SK-N-SH (cell line): ENCODE measurements around the gene NDUFAF5. TPM values are rescaled to one million over a fixed set of nuclear protein-coding genes. Genes with fewer than 3 reads are reported as not detected.

Source experiments
- CTCF ChIA-PET: fragments of 300-600, 350-600 bp; formaldehyde crosslinking; extraction: SDS; loops from one replicate; lab custom pipeline; 2021; lab: Yijun Ruan, JAX
- POLR2A ChIA-PET: fragments of 350-600 bp; sonication (Branson Sonifier 250); formaldehyde crosslinking; extraction: SDS; loops from one replicate; lab custom pipeline; 2020; ENCODE audit warnings: antibody characterized with exemption, inconsistent platforms; lab: Yijun Ruan, JAX
- DNase-seq: peaks from one replicate; pipeline ENCODE4 v3.0.0; 2012
- H2AFZ ChIP-seq: fragments of 200-600 bp; sonication (generic); 2 replicates; pipeline ENCODE4 v1.8.1; 2016; ENCODE audit warnings: antibody characterized with exemption, mild to moderate bottlenecking, low read depth
- H3F3A ChIP-seq: fragments of 200-600 bp; sonication (generic); replicated peaks from 2 replicates; pipeline ENCODE3; 2016; ENCODE audit warnings: antibody characterized with exemption, mild to moderate bottlenecking; ENCODE audit not compliant: insufficient read depth
- H3K27ac ChIP-seq, 2 experiments: fragments of 200-500 bp in 1 of 2; fragments of 200-600 bp in 1 of 2; sonication (Bioruptor generic) in 1 of 2; sonication (generic), shearing (Covaris generic) in 1 of 2; 2 replicates each; pipeline versions ENCODE4 v1.5.1 to v1.6.1; 2014 to 2016; ENCODE audit warnings: low read depth in 2 of 2, inconsistent platforms in 1 of 2, low read length in 1 of 2, mild to moderate bottlenecking in 1 of 2, mixed read lengths in 1 of 2
- H3K27me3 ChIP-seq: fragments of 200-600 bp; sonication (generic), shearing (Covaris generic); 2 replicates; pipeline ENCODE4 v1.6.1; 2016; ENCODE audit warnings: mixed run types; ENCODE audit not compliant: insufficient read depth
- H3K36me3 ChIP-seq, 2 experiments: fragments of 200-500 bp in 1 of 2; fragments of 200-600 bp in 1 of 2; sonication (Bioruptor generic) in 1 of 2; sonication (generic) in 1 of 2; replicated peaks in 1 of 2; 2 replicates each; pipeline versions ENCODE3 to v1.5.1; 2014 to 2016; ENCODE audit warnings: low read length in 1 of 2, mild to moderate bottlenecking in 1 of 2; ENCODE audit not compliant: insufficient read depth in 2 of 2, control insufficient read depth in 1 of 2
- H3K4me1 ChIP-seq, 2 experiments: fragments of 200-500 bp in 1 of 2; fragments of 200-600 bp in 1 of 2; sonication (Bioruptor generic) in 1 of 2; sonication (generic), shearing (Covaris generic) in 1 of 2; 2 replicates each; pipeline versions ENCODE4 v1.5.1 to v1.6.1; 2014 to 2016; ENCODE audit warnings: low read depth in 1 of 2, low read length in 1 of 2, mixed run types in 1 of 2; ENCODE audit not compliant: insufficient read depth in 2 of 2, control insufficient read depth in 1 of 2
- H3K4me2 ChIP-seq: fragments of 200-600 bp; sonication (generic), shearing (Covaris generic); 2 replicates; pipeline ENCODE4 v1.6.1; 2017; ENCODE audit warnings: mixed run types
- H3K4me3 ChIP-seq, 2 experiments: fragments of 200-500 bp in 1 of 2; fragments of 200-600 bp in 1 of 2; sonication (Bioruptor generic) in 1 of 2; sonication (generic), shearing (Covaris generic) in 1 of 2; 2 replicates each; pipeline versions ENCODE4 v1.5.1 to v1.8.1; 2014 to 2016; ENCODE audit warnings: low read depth in 2 of 2, inconsistent platforms in 1 of 2, low read length in 1 of 2, mild to moderate bottlenecking in 1 of 2, mixed read lengths in 1 of 2, moderate library complexity in 1 of 2
- H3K79me2 ChIP-seq: fragments of 200-600 bp; sonication (generic); 2 replicates; pipeline ENCODE4 v1.8.1; 2017; ENCODE audit warnings: mild to moderate bottlenecking; ENCODE audit not compliant: insufficient read depth
- H3K9ac ChIP-seq: fragments of 200-600 bp; sonication (generic); 2 replicates; pipeline ENCODE4 v1.6.1; 2017; ENCODE audit warnings: mixed run types
- H3K9me2 ChIP-seq: fragments of 200-600 bp; sonication (generic); 2 replicates; pipeline ENCODE4 v1.6.1; 2017; ENCODE audit warnings: mixed run types
- H3K9me3 ChIP-seq: fragments of 200-600 bp; sonication (generic); 2 replicates; pipeline ENCODE4 v1.6.1; 2017; ENCODE audit warnings: mixed run types, mild to moderate bottlenecking, moderate library complexity
- H4K20me1 ChIP-seq: fragments of 200-600 bp; sonication (generic); 2 replicates; pipeline ENCODE4 v1.6.1; 2017; ENCODE audit warnings: mild to moderate bottlenecking, mixed run types; ENCODE audit not compliant: insufficient read depth
- CHD2 ChIP-seq: fragments of 150-350 bp; IDR thresholded peaks from 2 replicates; pipeline ENCODE4 v1.6.1; 2018; ENCODE audit warnings: low read length; ENCODE audit not compliant: partially characterized antibody
- CTCF ChIP-seq: fragments of 200-600 bp; sonication (generic); IDR thresholded peaks from 2 replicates; pipeline ENCODE4 v1.6.1; 2017; ENCODE audit warnings: antibody characterized with exemption, mild to moderate bottlenecking, moderate library complexity
- ELF1 ChIP-seq: IDR thresholded peaks from 2 replicates; pipeline ENCODE4 v1.4.0; 2012
- EP300 ChIP-seq, 2 experiments: IDR thresholded peaks; 2 replicates each; pipeline versions ENCODE4 v1.4.0 to v1.6.1; 2012; ENCODE audit warnings: borderline replicate concordance in 1 of 2, low read depth in 1 of 2, low read length in 1 of 2
- FOXJ3 ChIP-seq: sonication (generic); formaldehyde crosslinking; IDR thresholded peaks from 2 replicates; pipeline ENCODE4 v1.5.1; 2020; ENCODE audit warnings: mild to moderate bottlenecking, missing genetic modification reagents
- FOXM1 ChIP-seq: IDR thresholded peaks from 2 replicates; pipeline ENCODE4 v1.4.0; 2012; ENCODE audit warnings: low read depth, mild to moderate bottlenecking
- GABPA ChIP-seq: IDR thresholded peaks from 2 replicates; pipeline ENCODE4 v1.4.0; 2012; ENCODE audit warnings: low read depth, mild to moderate bottlenecking
- JUND ChIP-seq: IDR thresholded peaks from 2 replicates; pipeline ENCODE4 v1.4.0; 2012
- MEF2A ChIP-seq: IDR thresholded peaks from 2 replicates; pipeline ENCODE4 v1.4.0; 2012; ENCODE audit warnings: low read depth, borderline replicate concordance
- NFIC ChIP-seq: IDR thresholded peaks from 2 replicates; pipeline ENCODE4 v1.4.0; 2012; ENCODE audit warnings: borderline replicate concordance
- NRF1 ChIP-seq: IDR thresholded peaks from 2 replicates; pipeline ENCODE4 v1.6.1; 2012; ENCODE audit warnings: low read depth, mild to moderate bottlenecking, low read length
- POLR2AphosphoS5 ChIP-seq: IDR thresholded peaks from 2 replicates; pipeline ENCODE4 v1.6.1; 2012; ENCODE audit warnings: low read depth, low read length
- RAD21 ChIP-seq: IDR thresholded peaks from 2 replicates; pipeline ENCODE4 v1.6.1; 2012; ENCODE audit warnings: mild to moderate bottlenecking, low read length
- RCOR1 ChIP-seq: fragments of 150-350 bp; IDR thresholded peaks from 2 replicates; pipeline ENCODE4 v1.6.1; 2017; ENCODE audit warnings: antibody characterized with exemption, low read length
- RFX5 ChIP-seq: IDR thresholded peaks from 2 replicates; pipeline ENCODE4 v1.6.1; 2012; ENCODE audit warnings: mild to moderate bottlenecking, improper control_type of control experiment, low read length
- RXRA ChIP-seq: IDR thresholded peaks from 2 replicates; pipeline ENCODE4 v1.4.0; 2012; ENCODE audit warnings: low read depth, mild to moderate bottlenecking, borderline replicate concordance
- TAF1 ChIP-seq: IDR thresholded peaks from 2 replicates; pipeline ENCODE4 v1.6.1; 2012; ENCODE audit warnings: low read depth, mild to moderate bottlenecking, low read length, moderate library complexity, borderline replicate concordance
- TCF12 ChIP-seq: IDR thresholded peaks from 2 replicates; pipeline ENCODE4 v1.4.0; 2012
- ZBTB33 ChIP-seq: IDR thresholded peaks from 2 replicates; pipeline ENCODE4 v1.4.0; 2012; ENCODE audit warnings: low read depth, borderline replicate concordance
- WGBS: methylation state at CpG from one replicate; pipeline ENCODE4 v1.1.6; 2017; ENCODE audit warnings: low lambda C conversion rate; 5-methylcytosine and 5-hydroxymethylcytosine counted together
- polyA plus RNA-seq, 3 experiments: library from polyadenylated mRNA; depleted of rRNA; stranded (reverse); fragments of >200 nt; gene quantifications; 2 replicates each; pipeline ENCODE4 v1.2.3, GENCODE V29; 2012
- TF ChIP-seq, protein P1 (sequence below): IDR thresholded peaks from 2 replicates; pipeline ENCODE4 v1.6.1; 2012; ENCODE audit warnings: mild to moderate bottlenecking, low read depth, low read length, moderate library complexity
- TF ChIP-seq, protein P2 (sequence below): IDR thresholded peaks from 2 replicates; pipeline ENCODE4; 2012
- TF ChIP-seq, protein P3 (sequence below): IDR thresholded peaks from 2 replicates; pipeline ENCODE4 v1.4.0; 2012; ENCODE audit warnings: low read depth, borderline replicate concordance

Gene NDUFAF5
- 8.0 TPM in 2 replicates for polyA plus RNA-seq (2012; rRNA removed)
- polyA plus RNA-seq (2012; cell fraction: cytosol; rRNA removed): 10.9 and 16.5 TPM in 2 replicates
- polyA plus RNA-seq (2012; cell fraction: nucleus; rRNA removed): 10.7 and 24.7 TPM in 2 replicates

DNA sequence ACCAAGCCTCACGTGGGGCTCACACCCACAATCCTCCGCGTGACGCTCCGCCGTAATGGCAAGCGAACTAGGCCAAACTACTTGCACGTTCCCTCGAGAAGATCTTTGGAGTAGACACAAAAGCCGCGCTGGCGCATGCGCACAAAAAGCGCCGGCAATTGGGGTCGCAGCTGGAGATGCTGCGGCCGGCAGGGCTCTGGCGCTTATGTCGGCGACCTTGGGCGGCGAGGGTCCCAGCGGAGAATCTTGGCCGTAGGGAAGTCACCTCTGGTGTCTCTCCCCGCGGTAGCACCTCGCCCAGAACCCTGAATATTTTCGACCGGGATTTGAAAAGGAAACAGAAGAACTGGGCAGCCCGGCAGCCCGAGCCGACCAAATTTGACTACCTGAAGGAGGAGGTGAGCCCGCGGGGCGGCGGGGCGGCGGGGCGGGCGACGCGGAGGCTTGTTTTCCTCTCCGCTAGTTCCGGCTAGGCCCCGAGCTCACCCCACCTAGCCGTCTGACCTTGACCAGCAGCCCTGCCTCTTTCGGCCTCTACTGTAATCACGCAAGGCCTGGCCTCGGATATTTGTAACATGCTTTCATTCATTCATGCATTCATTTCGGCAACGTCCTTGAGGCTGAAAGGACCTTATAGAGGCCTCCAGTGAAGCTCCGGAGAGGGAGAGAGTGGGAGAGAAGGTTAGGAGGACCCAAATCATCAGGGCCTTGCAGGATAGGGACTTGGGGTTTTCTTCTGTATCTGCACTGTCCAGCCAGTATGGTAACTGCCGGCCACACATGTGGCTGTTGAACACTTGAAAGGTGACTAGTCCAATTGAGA lies at the start of gene NDUFAF5, which contains the start of gene ESF1:
Gene NDUFAF5, plus strand, starts transcription at position 136 of the 823 bp plus-strand sequence. Its CDS starts 41 bp downstream, at position 177.
Gene ESF1, minus strand, starts transcription at position 27 of the 823 bp plus-strand sequence. CDS start 1,779 bp downstream, outside the sequence.
- Histone ChIP-seq H3F3A (peaks cover 18% of the 10 kb centered on the region), H2AFZ (peak within 1 kb of the TSS; percentile 91), H3K4me3 (peak within 1 kb of the TSS; percentile 89), H3K27ac (peak within 1 kb of the TSS; percentile 71 to 89), H3K9me3 (no peaks in the 10 kb centered on the region), H3K79me2 (peaks cover 77% of the 10 kb centered on the region), H3K9ac (peak within 1 kb of the TSS; percentile 89), H3K9me2 (no peaks in the 10 kb centered on the region), H3K4me1 (peaks cover 7 to 14% of the 10 kb centered on the region in 2 experiments), H4K20me1 (peaks cover 14% of the 10 kb centered on the region; the same call in 1 of the 2 replicates), H3K4me2 (peak within 1 kb of the TSS; percentile 89), H3K36me3 (peaks cover 36 to 50% of the 10 kb centered on the region in 2 experiments), H3K27me3 (no peaks in the 10 kb centered on the region)
- ChIA-PET CTCF (interaction anchor here (1.1 to 2.8 kb wide), 8 partner anchors 12 to 460 kb away, joined by 3 to 12 read pairs (median 5); no protein-coding TSS in a partner anchor), POLR2A (interaction anchor here (1.1 kb wide), 1 partner anchor 15 kb away, joined by 5 read pairs; no protein-coding TSS in a partner anchor)
- 1% methylated on average over 26 of the region's 54 CpGs for WGBS
- DNase-seq: peak; percentile 91
- TF ChIP-seq MEF2A: no peak
- no peak for TF ChIP-seq FOXM1
- peak; percentile 56 for TF ChIP-seq RCOR1
- no peak for TF ChIP-seq RXRA
- peak; percentile 94 for TF ChIP-seq ZBTB33
- TF ChIP-seq, protein P1, sequence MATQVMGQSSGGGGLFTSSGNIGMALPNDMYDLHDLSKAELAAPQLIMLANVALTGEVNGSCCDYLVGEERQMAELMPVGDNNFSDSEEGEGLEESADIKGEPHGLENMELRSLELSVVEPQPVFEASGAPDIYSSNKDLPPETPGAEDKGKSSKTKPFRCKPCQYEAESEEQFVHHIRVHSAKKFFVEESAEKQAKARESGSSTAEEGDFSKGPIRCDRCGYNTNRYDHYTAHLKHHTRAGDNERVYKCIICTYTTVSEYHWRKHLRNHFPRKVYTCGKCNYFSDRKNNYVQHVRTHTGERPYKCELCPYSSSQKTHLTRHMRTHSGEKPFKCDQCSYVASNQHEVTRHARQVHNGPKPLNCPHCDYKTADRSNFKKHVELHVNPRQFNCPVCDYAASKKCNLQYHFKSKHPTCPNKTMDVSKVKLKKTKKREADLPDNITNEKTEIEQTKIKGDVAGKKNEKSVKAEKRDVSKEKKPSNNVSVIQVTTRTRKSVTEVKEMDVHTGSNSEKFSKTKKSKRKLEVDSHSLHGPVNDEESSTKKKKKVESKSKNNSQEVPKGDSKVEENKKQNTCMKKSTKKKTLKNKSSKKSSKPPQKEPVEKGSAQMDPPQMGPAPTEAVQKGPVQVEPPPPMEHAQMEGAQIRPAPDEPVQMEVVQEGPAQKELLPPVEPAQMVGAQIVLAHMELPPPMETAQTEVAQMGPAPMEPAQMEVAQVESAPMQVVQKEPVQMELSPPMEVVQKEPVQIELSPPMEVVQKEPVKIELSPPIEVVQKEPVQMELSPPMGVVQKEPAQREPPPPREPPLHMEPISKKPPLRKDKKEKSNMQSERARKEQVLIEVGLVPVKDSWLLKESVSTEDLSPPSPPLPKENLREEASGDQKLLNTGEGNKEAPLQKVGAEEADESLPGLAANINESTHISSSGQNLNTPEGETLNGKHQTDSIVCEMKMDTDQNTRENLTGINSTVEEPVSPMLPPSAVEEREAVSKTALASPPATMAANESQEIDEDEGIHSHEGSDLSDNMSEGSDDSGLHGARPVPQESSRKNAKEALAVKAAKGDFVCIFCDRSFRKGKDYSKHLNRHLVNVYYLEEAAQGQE: peak; percentile 64; the same call in 1 of the 2 replicates
- no peak for TF ChIP-seq RAD21
- TF ChIP-seq EP300 (IDR thresholded peaks at IDR 0.05; ENCODE audit: borderline replicate concordance in 1 of 2, low read depth in 1 of 2, low read length in 1 of 2): peak in 1 of 2 experiments; percentile 29; a peak in 1 of 4 replicates
- no peak for TF ChIP-seq FOXJ3 (CRISPR knock-in tag)
- TF ChIP-seq TCF12: peak; percentile 17; the same call in 1 of the 2 replicates
- TF ChIP-seq JUND: no peak
- TF ChIP-seq, protein P2, sequence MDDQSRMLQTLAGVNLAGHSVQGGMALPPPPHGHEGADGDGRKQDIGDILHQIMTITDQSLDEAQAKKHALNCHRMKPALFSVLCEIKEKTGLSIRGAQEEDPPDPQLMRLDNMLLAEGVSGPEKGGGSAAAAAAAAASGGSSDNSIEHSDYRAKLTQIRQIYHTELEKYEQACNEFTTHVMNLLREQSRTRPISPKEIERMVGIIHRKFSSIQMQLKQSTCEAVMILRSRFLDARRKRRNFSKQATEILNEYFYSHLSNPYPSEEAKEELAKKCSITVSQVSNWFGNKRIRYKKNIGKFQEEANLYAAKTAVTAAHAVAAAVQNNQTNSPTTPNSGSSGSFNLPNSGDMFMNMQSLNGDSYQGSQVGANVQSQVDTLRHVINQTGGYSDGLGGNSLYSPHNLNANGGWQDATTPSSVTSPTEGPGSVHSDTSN: no peak; the same call in 1 of the 2 replicates
- TF ChIP-seq GABPA: no peak
- peak; percentile 97 for TF ChIP-seq CHD2
- TF ChIP-seq NRF1: peak; percentile 82
- peak; percentile 69 for TF ChIP-seq TAF1
- TF ChIP-seq NFIC: peak; percentile 4; the same call in 1 of the 2 replicates
- peak; percentile 30; the same call in 1 of the 2 replicates for TF ChIP-seq POLR2AphosphoS5
- no peak for TF ChIP-seq CTCF
- peak; percentile 65; the same call in 1 of the 2 replicates for TF ChIP-seq ELF1
- no peak for TF ChIP-seq RFX5
- TF ChIP-seq, protein P3, sequence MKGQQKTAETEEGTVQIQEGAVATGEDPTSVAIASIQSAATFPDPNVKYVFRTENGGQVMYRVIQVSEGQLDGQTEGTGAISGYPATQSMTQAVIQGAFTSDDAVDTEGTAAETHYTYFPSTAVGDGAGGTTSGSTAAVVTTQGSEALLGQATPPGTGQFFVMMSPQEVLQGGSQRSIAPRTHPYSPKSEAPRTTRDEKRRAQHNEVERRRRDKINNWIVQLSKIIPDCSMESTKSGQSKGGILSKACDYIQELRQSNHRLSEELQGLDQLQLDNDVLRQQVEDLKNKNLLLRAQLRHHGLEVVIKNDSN: peak; percentile 96
